ENCODE data around the gene CD3G. TPM values are rescaled to one million over a fixed set of nuclear protein-coding genes. Genes with fewer than 3 reads are reported as not detected.
A peak's percentile ranks its signal among the peaks of the same experiment; 100 is the strongest.

CD3G gene
- total RNA-seq, 6 donors from 2014 or later: 1.00 to 5.5 (median 1.9) TPM; not detected in 1

GRCh38 chr11:118310271-118310670 lies 33.9 kb upstream of the CD3G start:
- 94 to 95% methylated on average over 3 of the region's 3 CpGs for WGBS, 2 donors
- no peaks in the 10 kb centered on the region for H3K36me3 ChIP-seq
- TF ChIP-seq EP300 (IDR thresholded peaks at IDR 0.05) (no peak), POLR2A (IDR thresholded peaks at IDR 0.05) (no peak), POLR2AphosphoS5 (IDR thresholded peaks at IDR 0.05) (no peak)
- TF ChIP-seq, protein P1, sequence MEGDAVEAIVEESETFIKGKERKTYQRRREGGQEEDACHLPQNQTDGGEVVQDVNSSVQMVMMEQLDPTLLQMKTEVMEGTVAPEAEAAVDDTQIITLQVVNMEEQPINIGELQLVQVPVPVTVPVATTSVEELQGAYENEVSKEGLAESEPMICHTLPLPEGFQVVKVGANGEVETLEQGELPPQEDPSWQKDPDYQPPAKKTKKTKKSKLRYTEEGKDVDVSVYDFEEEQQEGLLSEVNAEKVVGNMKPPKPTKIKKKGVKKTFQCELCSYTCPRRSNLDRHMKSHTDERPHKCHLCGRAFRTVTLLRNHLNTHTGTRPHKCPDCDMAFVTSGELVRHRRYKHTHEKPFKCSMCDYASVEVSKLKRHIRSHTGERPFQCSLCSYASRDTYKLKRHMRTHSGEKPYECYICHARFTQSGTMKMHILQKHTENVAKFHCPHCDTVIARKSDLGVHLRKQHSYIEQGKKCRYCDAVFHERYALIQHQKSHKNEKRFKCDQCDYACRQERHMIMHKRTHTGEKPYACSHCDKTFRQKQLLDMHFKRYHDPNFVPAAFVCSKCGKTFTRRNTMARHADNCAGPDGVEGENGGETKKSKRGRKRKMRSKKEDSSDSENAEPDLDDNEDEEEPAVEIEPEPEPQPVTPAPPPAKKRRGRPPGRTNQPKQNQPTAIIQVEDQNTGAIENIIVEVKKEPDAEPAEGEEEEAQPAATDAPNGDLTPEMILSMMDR (IDR thresholded peaks at IDR 0.05): no peak
- DNase-seq: no peak
- H3K27me3 ChIP-seq: no peaks in the 10 kb centered on the region
- no peak overlapping the region for H3K27ac ChIP-seq
- no peak overlapping the region for H3K4me3 ChIP-seq
- H3K4me1 ChIP-seq: peaks cover 3 to 8% (median 4%) of the 10 kb centered on the region in 4 donors
- H3K9me3 ChIP-seq: no peaks in the 10 kb centered on the region
- ATAC-seq (ENCODE audit: low FRiP score in 2 of 2): no peak

GRCh38 chr11:118310781-118311485 lies 33.2 kb upstream of the CD3G start:
- H3K36me3 ChIP-seq: no peaks in the 10 kb centered on the region
- ATAC-seq (ENCODE audit: low FRiP score in 2 of 2) (no peak), DNase-seq (no peak)
- H3K27ac ChIP-seq: no peak overlapping the region
- 79 to 80% methylated on average over 3 of the region's 3 CpGs for WGBS, 2 donors
- H3K4me3 ChIP-seq: no peak overlapping the region
- TF ChIP-seq POLR2A (IDR thresholded peaks at IDR 0.05): no peak
- H3K9me3 ChIP-seq: no peaks in the 10 kb centered on the region
- H3K4me1 ChIP-seq: peaks cover 10 to 15% (median 11%) of the 10 kb centered on the region in 4 donors
- H3K27me3 ChIP-seq: no peaks in the 10 kb centered on the region

- peaks cover 15 to 21% (median 17%) of the 10 kb centered on the region in 4 donors for H3K4me1 ChIP-seq
- ATAC-seq (ENCODE audit: low FRiP score in 2 of 2) (no peak), DNase-seq (no peak)
- no peaks in the 10 kb centered on the region for H3K9me3 ChIP-seq
- no peak overlapping the region for H3K4me3 ChIP-seq
- whole genome bisulfite sequencing, 2 donors: 65 to 70% methylated on average over 4 of the region's 4 CpGs
- no peak overlapping the region for H3K27ac ChIP-seq
- H3K27me3 ChIP-seq: no peaks in the 10 kb centered on the region
- H3K36me3 ChIP-seq: no peaks in the 10 kb centered on the region
- TF ChIP-seq EP300 (IDR thresholded peaks at IDR 0.05) (no peak), POLR2AphosphoS5 (IDR thresholded peaks at IDR 0.05) (no peak), POLR2A (IDR thresholded peaks at IDR 0.05) (no peak)
- TF ChIP-seq, protein P1 (IDR thresholded peaks at IDR 0.05): no peak
Measured at GRCh38 chr11:118311518-118311917, 32.6 kb upstream of the CD3G start.

- no peak for ATAC-seq (ENCODE audit: low FRiP score in 2 of 2)
- no peak for DNase-seq
- 89 to 100% methylated on average over 2 of the region's 2 CpGs for WGBS, 2 donors
- Histone ChIP-seq H3K4me1 (peaks cover 21 to 28% (median 25%) of the 10 kb centered on the region in 4 donors), H3K4me3 (no peak overlapping the region), H3K27me3 (no peaks in the 10 kb centered on the region), H3K9me3 (no peaks in the 10 kb centered on the region), H3K27ac (no peak overlapping the region), H3K36me3 (no peaks in the 10 kb centered on the region)
- no peak for TF ChIP-seq POLR2AphosphoS5 (IDR thresholded peaks at IDR 0.05)
- TF ChIP-seq EP300 (IDR thresholded peaks at IDR 0.05): no peak
Measured at GRCh38 chr11:118312328-118312727, 31.8 kb upstream of the CD3G start.

- DNase-seq: no peak
- 64 to 74% methylated on average over 4 of the region's 4 CpGs for WGBS, 2 donors
- no peak for ATAC-seq (ENCODE audit: low FRiP score in 2 of 2)
- no peaks in the 10 kb centered on the region for H3K27me3 ChIP-seq
- no peak overlapping the region for H3K27ac ChIP-seq
- no peaks in the 10 kb centered on the region for H3K9me3 ChIP-seq
- peaks cover 24 to 32% (median 29%) of the 10 kb centered on the region in 4 donors for H3K4me1 ChIP-seq
- H3K4me3 ChIP-seq: no peak overlapping the region
- TF ChIP-seq POLR2A (IDR thresholded peaks at IDR 0.05) (no peak), POLR2AphosphoS5 (IDR thresholded peaks at IDR 0.05) (no peak), EP300 (IDR thresholded peaks at IDR 0.05) (no peak)
- TF ChIP-seq, protein P1 (IDR thresholded peaks at IDR 0.05): no peak
- H3K36me3 ChIP-seq: no peaks in the 10 kb centered on the region
Measured at GRCh38 chr11:118313242-118313641, 30.9 kb upstream of the CD3G start.

- no peak for ATAC-seq (ENCODE audit: low FRiP score in 2 of 2)
- DNase-seq: no peak
- Histone ChIP-seq H3K27me3 (no peaks in the 10 kb centered on the region), H3K36me3 (no peaks in the 10 kb centered on the region), H3K9me3 (no peaks in the 10 kb centered on the region), H3K4me1 (peaks cover 36 to 45% (median 43%) of the 10 kb centered on the region in 4 donors), H3K4me3 (no peak overlapping the region), H3K27ac (peak overlapping the region in 1 of 4 donors; percentile 52)
- TF ChIP-seq POLR2A (IDR thresholded peaks at IDR 0.05) (no peak), POLR2AphosphoS5 (IDR thresholded peaks at IDR 0.05) (no peak), EP300 (IDR thresholded peaks at IDR 0.05) (no peak)
- TF ChIP-seq, protein P1 (IDR thresholded peaks at IDR 0.05): no peak
- 43 to 57% methylated on average over 7 of the region's 7 CpGs for WGBS, 2 donors
Measured at GRCh38 chr11:118314988-118315411, 29.1 kb upstream of the CD3G start.

Data from upper lobe of left lung (tissue), 6 donors.